GM23248 (cell line): ENCODE results near the gene RFNG.

Source experiments
- EZH2 ChIP-seq: fragments of 200-600 bp; sonication (generic); IDR thresholded peaks from 2 replicates; pipeline ENCODE4 v1.6.1; 2018; ENCODE audit warnings: antibody characterized with exemption, mild to moderate bottlenecking; ENCODE audit not compliant: insufficient read depth, poor library complexity, severe bottlenecking
- EZH2phosphoT487 ChIP-seq: fragments of 200-600 bp; sonication (generic); IDR thresholded peaks from 2 replicates; pipeline ENCODE4 v1.6.1; 2018; ENCODE audit warnings: antibody characterized with exemption, moderate library complexity, mild to moderate bottlenecking, low read depth; ENCODE audit not compliant: insufficient read depth

GRCh38 chr17:82053130-82053529 lies 1.5 kb upstream of the RFNG start:
- TF ChIP-seq EZH2phosphoT487 (no peak), EZH2 (no peak)
